Right forelimb (tissue), 1 donor: ENCODE measurements around the gene RTL10.
A peak's percentile ranks its signal among the peaks of the same experiment; 100 is the strongest.

Source experiments
- DNase-seq: peaks from one replicate; pipeline ENCODE4 v3.0.0-alpha.2; 2018

Gene RTL10

DNA sequence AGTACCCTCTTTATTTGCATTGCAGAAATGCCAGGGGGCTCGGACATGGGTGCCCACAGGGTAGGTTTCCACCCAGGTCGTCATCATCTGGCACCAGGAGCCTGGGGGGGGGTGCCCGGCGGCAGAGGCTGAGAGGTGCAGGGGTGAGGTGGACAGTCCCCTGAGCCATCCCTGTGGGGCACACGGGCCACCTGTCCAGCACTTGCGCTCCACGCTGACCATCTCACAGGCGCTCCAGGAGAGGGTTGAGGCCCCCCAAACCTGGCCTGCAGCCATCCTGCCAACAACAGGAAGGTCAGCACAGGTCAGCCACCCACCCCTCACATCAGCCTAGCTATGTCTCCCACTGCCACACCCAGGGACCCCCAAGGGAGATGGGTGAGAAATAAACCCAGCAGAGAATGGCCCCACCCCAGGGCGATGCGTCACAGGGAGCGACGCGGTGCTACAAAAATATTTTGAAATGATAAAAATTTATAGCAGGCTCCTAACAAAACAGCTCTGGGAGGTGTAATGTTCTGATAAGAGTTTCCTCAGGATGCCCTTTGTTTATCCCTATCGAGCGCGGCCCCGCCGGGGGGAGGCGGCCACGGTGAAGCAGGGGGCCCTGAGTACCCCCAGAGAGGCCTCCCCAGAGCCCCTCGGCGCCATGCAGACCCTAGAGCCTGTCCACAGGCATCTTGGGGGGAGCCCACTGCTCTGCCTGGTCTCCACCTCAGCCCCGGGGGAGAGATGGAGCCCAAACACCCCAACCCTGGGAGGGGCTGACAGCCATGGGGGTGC, 21.0 kb upstream of the RTL10 start:
- DNase-seq, result no peak

DNA sequence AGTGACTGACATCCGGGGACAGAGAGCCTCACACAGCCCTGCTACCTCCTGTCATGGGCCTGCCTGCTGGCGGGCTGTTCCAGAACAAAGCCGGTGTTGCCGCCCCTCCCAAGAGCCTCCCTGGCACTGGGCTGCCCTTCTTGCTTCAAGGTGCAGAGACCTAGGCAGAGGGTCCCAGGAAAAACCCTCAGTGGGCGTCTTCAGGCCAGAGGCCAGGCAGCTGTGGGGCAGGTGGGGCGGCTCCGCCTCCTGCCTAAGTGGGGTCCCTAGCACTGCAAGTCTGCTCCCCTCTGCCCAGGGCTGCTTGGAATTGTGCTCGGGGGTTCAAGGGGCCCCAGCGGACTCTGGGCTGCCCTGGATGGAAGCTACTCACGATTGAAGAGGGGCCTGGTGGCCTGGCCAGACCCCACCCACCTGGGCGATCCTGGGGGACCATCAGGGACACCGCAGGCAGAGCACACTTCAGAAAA, 20.4 kb upstream of the RTL10 start:
- no peak for DNase-seq

GRCh38 chr22:19874307-19875060, 19.8 kb upstream of the RTL10 start:
- DNase-seq, result no peak

- no peak for DNase-seq
These were observed 19.3 kb upstream of the RTL10 start for GRCh38 chr22:19873960-19874306.

GRCh38 chr22:19873138-19873959, 18.7 kb upstream of the RTL10 start:
- DNase-seq, result peak; percentile 37

GRCh38 chr22:19872779-19873137, 18.1 kb upstream of the RTL10 start:
- no peak for DNase-seq

- peak; percentile 40 for DNase-seq
These were observed 17.4 kb upstream of the RTL10 start for GRCh38 chr22:19871845-19872778.

- peak; percentile 41 for DNase-seq
These were observed 16.6 kb upstream of the RTL10 start for GRCh38 chr22:19871023-19871844.

- peak; percentile 39 for DNase-seq
These were observed 15.7 kb upstream of the RTL10 start for GRCh38 chr22:19870153-19871022.

GRCh38 chr22:19869497-19870152, 15.0 kb upstream of the RTL10 start:
- no peak for DNase-seq

GRCh38 chr22:19868773-19869471, 14.2 kb upstream of the RTL10 start:
- peak; percentile 33 for DNase-seq

DNA sequence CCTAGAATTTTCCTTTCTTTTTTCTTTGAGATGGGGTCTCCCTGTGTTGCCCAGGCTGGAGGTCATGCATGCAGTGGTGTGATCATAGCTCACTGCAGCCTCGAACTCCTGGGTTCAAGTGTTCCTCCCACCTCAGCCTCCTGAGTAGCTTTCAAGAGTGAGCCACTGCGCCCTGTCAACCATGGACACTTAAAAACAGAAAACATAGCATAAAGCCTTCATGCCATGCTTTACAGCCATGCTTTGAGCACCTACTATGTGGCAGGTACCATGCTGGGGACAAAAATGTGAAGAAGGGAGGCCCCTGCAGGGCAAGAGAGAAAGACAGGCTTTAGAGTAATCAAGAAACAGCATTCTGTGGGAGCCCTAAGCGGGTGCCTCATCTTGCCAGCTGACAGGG, 13.7 kb upstream of the RTL10 start:
- DNase-seq, result no peak

DNA sequence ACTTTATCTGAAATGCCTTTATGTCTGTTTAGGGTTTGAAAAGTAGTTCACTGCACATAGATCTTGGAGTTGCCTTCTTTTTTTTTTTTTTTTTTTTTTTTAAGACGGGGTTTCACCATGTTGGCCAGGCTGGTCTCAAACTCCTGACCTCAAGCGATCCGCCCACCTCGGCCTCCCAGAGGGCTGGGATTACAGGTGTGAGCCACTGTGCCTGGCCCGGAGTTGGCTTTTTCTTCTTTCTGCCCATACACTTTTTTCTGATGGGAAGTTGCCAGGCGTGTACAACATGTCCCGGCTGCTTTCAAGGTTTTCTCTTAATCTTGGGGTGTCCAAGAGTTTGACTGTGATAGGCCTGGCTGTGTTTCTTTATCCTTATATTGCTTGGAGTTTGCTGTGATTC, 12.9 kb upstream of the RTL10 start:
- DNase-seq, result no peak

GRCh38 chr22:19866665-19867009, 12.0 kb upstream of the RTL10 start:
- no peak for DNase-seq

DNA sequence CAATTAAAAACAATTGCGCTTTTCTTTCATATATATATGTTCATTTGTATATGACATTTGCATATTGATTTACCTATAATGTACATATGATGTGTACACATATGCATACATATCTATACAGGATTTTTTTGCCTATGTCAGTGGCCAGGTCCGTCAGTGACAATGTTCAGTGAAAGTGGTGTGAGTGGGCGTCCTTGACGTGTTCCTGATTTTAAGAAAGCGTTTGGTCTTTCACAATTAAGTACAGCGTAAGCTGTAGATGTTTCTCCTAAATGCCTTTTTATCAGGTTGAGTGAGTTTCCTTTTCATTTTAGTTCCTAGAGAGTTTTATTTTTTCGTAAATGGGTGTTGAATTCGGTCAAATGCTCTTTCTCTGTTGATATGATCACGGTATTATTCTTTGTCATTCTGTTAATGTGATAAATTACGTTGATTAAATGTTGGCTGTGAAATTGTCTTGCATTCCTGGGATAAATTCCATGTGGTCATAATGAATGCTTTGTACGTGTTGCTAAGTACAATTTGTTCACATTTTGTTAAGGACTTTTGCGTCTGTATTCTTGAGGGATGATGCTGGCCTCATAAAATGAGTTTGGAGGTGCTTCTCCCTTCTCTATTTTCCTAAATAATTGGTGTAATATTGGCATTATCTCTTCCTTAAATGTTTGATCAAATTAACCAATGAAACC, 10.6 kb upstream of the RTL10 start:
- no peak for DNase-seq

DNA sequence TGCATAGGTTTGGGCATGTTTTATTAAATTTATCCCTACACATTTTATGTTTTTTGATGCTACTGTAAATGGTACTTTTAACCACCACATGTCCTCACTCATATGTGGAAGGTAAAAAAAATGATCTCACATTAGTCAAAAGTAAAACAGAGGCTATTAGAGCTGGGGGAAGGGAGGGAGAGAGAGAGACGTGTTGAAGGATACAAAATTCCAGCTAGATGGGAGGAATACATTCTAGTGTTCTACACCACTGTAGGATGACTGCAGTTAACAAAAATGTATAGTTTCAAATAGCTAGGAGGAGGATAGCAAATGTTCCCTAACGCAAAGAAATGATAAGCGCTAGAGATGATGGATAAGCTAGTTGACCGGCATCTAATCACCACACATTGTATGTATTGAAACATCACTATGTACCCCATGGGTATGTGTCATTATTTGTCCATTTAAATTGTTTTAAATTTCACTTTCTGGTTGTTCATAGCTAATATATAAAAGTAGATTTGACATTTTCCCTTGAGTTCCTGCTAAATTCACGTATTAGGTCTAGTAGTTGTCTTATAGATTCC, 9.9 kb upstream of the RTL10 start:
- DNase-seq, result no peak

DNA sequence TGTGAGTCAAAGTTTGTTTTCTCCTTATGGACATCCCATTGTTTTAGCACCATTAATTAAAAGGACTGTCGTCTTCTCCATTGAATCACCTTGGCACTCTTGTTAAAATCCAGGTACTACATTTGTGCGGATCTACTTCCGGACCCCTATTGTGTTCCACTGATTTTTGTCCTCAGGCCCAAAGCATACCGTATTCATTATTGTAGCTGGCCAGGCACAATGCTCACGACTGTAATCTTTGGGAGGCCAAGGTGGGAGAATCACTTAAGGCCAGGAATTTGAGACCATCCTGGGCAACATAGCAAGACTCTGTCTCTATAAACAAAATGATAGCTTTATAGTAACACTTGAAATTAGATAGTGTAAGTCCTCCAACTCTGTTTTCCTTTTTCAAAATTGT, 8.9 kb upstream of the RTL10 start:
- DNase-seq, result no peak

DNA sequence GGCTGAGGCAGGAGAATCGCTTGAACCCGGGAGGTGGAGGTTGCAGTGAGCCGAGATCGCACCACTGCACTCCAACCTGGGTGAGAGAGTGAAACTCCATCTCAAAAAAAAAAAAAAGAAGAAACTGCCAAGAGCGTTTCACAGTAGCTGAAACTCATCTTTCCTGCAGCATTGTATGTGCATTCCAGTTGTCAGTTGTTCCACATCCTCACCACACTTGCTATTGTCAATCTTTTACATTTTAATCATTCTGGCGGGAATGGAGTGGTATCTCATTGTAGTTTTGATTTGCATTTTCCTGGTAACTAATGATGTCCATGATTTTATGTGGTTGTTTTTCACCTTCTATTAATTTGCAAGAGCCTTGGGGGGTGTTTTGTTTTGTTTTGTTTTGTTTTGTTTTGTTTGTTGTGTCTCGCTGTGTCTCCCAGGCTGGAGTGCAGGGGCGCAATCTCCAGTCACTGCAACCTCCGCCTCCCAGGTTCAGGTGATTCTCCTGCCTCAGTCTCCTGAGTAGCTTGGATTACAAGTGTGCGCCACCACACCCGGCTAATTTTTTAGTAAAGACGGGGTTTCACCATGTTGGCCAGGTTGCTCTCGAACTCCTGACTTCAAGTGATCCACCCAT, 8.1 kb upstream of the RTL10 start:
- no peak for DNase-seq
